WTC11 (cell line): ENCODE measurements around the gene COL19A1. TPM values are rescaled to one million over a fixed set of nuclear protein-coding genes. Genes with fewer than 3 reads are reported as not detected.

ENCODE experiments used
- ATAC-seq: fragments of 200-7000 bp; cut with Tn5 transposase; 2 replicates; pipeline ENCODE4 v1.10.0; 2021; ENCODE audit warnings: mild to moderate bottlenecking, moderate library complexity
- CTCF ChIA-PET: fragments of 300-600 bp; sonication (Branson Sonifier 250); formaldehyde crosslinking; loops from one replicate; lab custom pipeline; 2021; ENCODE audit warnings: antibody characterized with exemption; lab: Charles Lee
- POLR2A ChIA-PET: fragments of 350-600 bp; sonication (Branson Sonifier 250); formaldehyde crosslinking; loops from one replicate; lab custom pipeline; 2021; ENCODE audit warnings: antibody characterized with exemption; lab: Charles Lee
- DNase-seq: peaks from one replicate; pipeline ENCODE4 v3.0.0; 2021; ENCODE audit warnings: low spot score
- H3K27ac Mint-ChIP-seq: 2 replicates; pipeline ENCODE4 v1.8.0; 2021; ENCODE audit warnings: mixed read lengths
- H3K27me3 Mint-ChIP-seq: 2 replicates; pipeline ENCODE4 v1.8.0; 2021; ENCODE audit warnings: low read depth, mild to moderate bottlenecking, moderate library complexity, mixed read lengths
- H3K36me3 Mint-ChIP-seq: 2 replicates; pipeline ENCODE4 v1.8.0; 2021; ENCODE audit warnings: mixed read lengths
- H3K4me1 Mint-ChIP-seq: 2 replicates; pipeline ENCODE4 v1.8.0; 2022; ENCODE audit warnings: mixed read lengths
- H3K4me3 Mint-ChIP-seq: 2 replicates; pipeline ENCODE4 v1.8.0; 2021; ENCODE audit warnings: mild to moderate bottlenecking, moderate library complexity, mixed read lengths
- H3K9me3 Mint-ChIP-seq: 2 replicates; pipeline ENCODE4 v1.8.0; 2021; ENCODE audit warnings: mixed read lengths
- CREM ChIP-seq: sonication (generic); formaldehyde crosslinking; IDR thresholded peaks from 2 replicates; pipeline ENCODE4 v1.8.1; 2022; ENCODE audit warnings: mild to moderate bottlenecking, missing genetic modification reagents, moderate library complexity
- ESRRA ChIP-seq: sonication (generic); formaldehyde crosslinking; IDR thresholded peaks from 2 replicates; pipeline ENCODE4 v1.8.1; 2022; ENCODE audit warnings: mild to moderate bottlenecking, missing genetic modification reagents, borderline replicate concordance
- ETV6 ChIP-seq: sonication (generic); formaldehyde crosslinking; IDR thresholded peaks from 2 replicates; pipeline ENCODE4 v1.8.1; 2022; ENCODE audit warnings: mild to moderate bottlenecking, missing genetic modification reagents
- FOXK1 ChIP-seq: sonication (generic); formaldehyde crosslinking; IDR thresholded peaks from 2 replicates; pipeline ENCODE4 v1.8.0; 2022; ENCODE audit warnings: mild to moderate bottlenecking, moderate library complexity, missing genetic modification reagents
- GABPB1 ChIP-seq: sonication (generic); formaldehyde crosslinking; IDR thresholded peaks from 2 replicates; pipeline ENCODE4 v1.8.1; 2023; ENCODE audit warnings: mild to moderate bottlenecking, missing genetic modification reagents
- GTF2I ChIP-seq: fragments of 250-450 bp; sonication (Bioruptor Pico); conservative IDR thresholded peaks from 2 replicates; pipeline ENCODE4 v1.4.0; 2021; ENCODE audit warnings: mild to moderate bottlenecking
- HMGA2 ChIP-seq: fragments of 250-450 bp; sonication (Bioruptor Pico); IDR thresholded peaks from 2 replicates; pipeline ENCODE4 v1.4.0; 2021; ENCODE audit warnings: mild to moderate bottlenecking, moderate library complexity
- MXD4 ChIP-seq: fragments of 250-450 bp; sonication (Bioruptor Pico); IDR thresholded peaks from 2 replicates; pipeline ENCODE4 v1.8.0; 2021; ENCODE audit warnings: mild to moderate bottlenecking, moderate library complexity, borderline replicate concordance
- NR2C2 ChIP-seq: sonication (generic); formaldehyde crosslinking; IDR thresholded peaks from 2 replicates; pipeline ENCODE4 v1.8.0; 2022; ENCODE audit warnings: mild to moderate bottlenecking, missing genetic modification reagents
- SMAD3 ChIP-seq: sonication (generic); formaldehyde crosslinking; IDR thresholded peaks from 2 replicates; pipeline ENCODE4 v1.8.0; 2022; ENCODE audit warnings: missing genetic modification reagents, mild to moderate bottlenecking, borderline replicate concordance
- SOX15 ChIP-seq: fragments of 250-450 bp; sonication (Bioruptor Pico); IDR thresholded peaks from 2 replicates; pipeline ENCODE4 v1.9.0; 2021; ENCODE audit warnings: mild to moderate bottlenecking
- TCF7 ChIP-seq: sonication (generic); formaldehyde crosslinking; IDR thresholded peaks from 2 replicates; pipeline ENCODE4 v1.8.0; 2022; ENCODE audit warnings: mild to moderate bottlenecking, low read depth, missing genetic modification reagents, moderate library complexity
- ZNF232 ChIP-seq: sonication (generic); formaldehyde crosslinking; IDR thresholded peaks from 2 replicates; pipeline ENCODE4 v1.8.0; 2022; ENCODE audit warnings: mild to moderate bottlenecking, missing genetic modification reagents
- ZNF671 ChIP-seq: fragments of 250-450 bp; sonication (Bioruptor Pico); IDR thresholded peaks from 2 replicates; pipeline ENCODE4 v1.8.0; 2021; ENCODE audit warnings: mild to moderate bottlenecking
- total RNA-seq: library from RNA; stranded (reverse); gene quantifications from 3 replicates; pipeline ENCODE4 v1.2.3, GENCODE V29; 2021
- TF ChIP-seq, protein P1 (sequence below): fragments of 250-450 bp; sonication (Bioruptor Pico); IDR thresholded peaks from 2 replicates; pipeline ENCODE4 v1.9.0; 2021; ENCODE audit warnings: mild to moderate bottlenecking
- TF ChIP-seq, protein P2 (sequence below): sonication (generic); formaldehyde crosslinking; IDR thresholded peaks from 2 replicates; pipeline ENCODE4 v1.8.0; 2023; ENCODE audit warnings: missing genetic modification reagents, mild to moderate bottlenecking, borderline replicate concordance
- TF ChIP-seq, protein P3 (sequence below): sonication (generic); formaldehyde crosslinking; IDR thresholded peaks from 2 replicates; pipeline ENCODE4 v1.8.1; 2023; ENCODE audit warnings: mild to moderate bottlenecking, missing genetic modification reagents, moderate library complexity
- TF ChIP-seq, protein P4 (sequence below): sonication (generic); formaldehyde crosslinking; IDR thresholded peaks from 2 replicates; pipeline ENCODE4 v1.8.1; 2023; ENCODE audit warnings: mild to moderate bottlenecking, missing genetic modification reagents, borderline replicate concordance
- TF ChIP-seq, protein P5 (sequence below): fragments of 250-450 bp; sonication (Bioruptor Pico); IDR thresholded peaks from 2 replicates; pipeline ENCODE4 v1.8.0; 2021; ENCODE audit warnings: mild to moderate bottlenecking
- TF ChIP-seq, protein P6 (sequence below): sonication (generic); formaldehyde crosslinking; conservative IDR thresholded peaks from 2 replicates; pipeline ENCODE4 v1.8.1; 2022; ENCODE audit warnings: mild to moderate bottlenecking, missing genetic modification reagents
- TF ChIP-seq, protein P7 (sequence below): sonication (generic); formaldehyde crosslinking; IDR thresholded peaks from 2 replicates; pipeline ENCODE4 v1.8.0; 2023; ENCODE audit warnings: mild to moderate bottlenecking, missing genetic modification reagents

The COL19A1 gene
- total RNA-seq, 1 experiment from 2014 or later = not detected

DNA sequence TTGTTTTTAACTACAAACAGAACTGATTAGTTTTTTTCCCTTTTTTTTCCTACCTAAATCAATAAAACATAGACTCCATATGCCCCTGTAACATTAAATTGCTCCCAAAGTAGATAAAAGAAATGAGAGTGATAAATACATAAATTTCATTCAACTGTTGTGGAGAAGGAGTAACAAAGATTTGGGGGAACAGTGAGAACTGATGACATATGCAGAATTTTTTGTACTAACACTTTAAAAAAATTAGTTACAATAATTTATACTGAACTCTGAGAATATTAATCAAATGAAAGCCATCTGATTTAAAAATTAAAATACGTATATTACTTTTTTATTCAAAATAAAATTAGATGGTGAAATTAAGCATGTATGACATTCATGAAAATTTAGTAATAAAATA is 195.7 kb downstream of the COL19A1 start:
- POLR2A ChIA-PET = no interaction called here
- no peaks in the 10 kb centered on the region for H3K9me3 Mint-ChIP-seq

DNA sequence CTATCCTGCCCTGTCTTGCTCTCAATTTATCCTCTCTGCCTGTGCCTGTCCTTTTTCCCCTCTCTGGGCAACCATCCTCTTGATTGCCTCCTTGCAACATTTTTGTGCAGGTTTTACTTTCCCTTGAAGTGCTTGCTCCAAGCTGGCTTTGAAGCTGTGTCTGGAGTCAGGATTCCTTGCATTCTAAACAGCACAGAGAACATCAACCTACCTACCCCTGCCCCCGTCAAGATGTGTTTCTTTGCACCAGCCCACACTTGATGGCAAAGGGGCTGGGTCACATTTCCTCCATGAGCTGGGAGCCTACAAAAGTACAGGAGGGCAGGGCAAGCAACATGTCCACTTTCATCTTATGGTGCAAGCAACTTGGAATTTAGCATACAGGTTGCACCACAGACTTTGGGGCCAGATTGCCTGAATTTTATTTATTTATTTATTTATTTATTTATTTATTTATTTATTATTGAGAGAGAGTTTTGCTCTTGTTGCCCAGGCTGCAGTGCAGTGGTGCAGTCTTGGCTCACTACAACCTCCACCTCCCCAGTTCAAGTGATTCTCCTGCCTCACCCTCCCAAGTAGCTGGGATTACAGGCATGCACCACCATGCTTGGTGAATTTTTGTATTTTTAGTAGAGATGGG is 206.3 kb downstream of the COL19A1 start:
- Mint-ChIP-seq H3K36me3 (no peaks in the 10 kb centered on the region), H3K9me3 (no peaks in the 10 kb centered on the region), H3K27ac (peak overlapping the region; percentile 5; the same call in 1 of the 2 replicates), H3K4me1 (peaks cover 5% of the 10 kb centered on the region), H3K27me3 (no peaks in the 10 kb centered on the region), H3K4me3 (no peak overlapping the region)
- POLR2A ChIA-PET = no interaction called here
- ATAC-seq (peak; percentile 69), DNase-seq (no peak)
- CTCF ChIA-PET = no interaction called here
- TF ChIP-seq, protein P1, sequence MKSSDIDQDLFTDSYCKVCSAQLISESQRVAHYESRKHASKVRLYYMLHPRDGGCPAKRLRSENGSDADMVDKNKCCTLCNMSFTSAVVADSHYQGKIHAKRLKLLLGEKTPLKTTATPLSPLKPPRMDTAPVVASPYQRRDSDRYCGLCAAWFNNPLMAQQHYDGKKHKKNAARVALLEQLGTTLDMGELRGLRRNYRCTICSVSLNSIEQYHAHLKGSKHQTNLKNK = no peak
- TF ChIP-seq, protein P2, sequence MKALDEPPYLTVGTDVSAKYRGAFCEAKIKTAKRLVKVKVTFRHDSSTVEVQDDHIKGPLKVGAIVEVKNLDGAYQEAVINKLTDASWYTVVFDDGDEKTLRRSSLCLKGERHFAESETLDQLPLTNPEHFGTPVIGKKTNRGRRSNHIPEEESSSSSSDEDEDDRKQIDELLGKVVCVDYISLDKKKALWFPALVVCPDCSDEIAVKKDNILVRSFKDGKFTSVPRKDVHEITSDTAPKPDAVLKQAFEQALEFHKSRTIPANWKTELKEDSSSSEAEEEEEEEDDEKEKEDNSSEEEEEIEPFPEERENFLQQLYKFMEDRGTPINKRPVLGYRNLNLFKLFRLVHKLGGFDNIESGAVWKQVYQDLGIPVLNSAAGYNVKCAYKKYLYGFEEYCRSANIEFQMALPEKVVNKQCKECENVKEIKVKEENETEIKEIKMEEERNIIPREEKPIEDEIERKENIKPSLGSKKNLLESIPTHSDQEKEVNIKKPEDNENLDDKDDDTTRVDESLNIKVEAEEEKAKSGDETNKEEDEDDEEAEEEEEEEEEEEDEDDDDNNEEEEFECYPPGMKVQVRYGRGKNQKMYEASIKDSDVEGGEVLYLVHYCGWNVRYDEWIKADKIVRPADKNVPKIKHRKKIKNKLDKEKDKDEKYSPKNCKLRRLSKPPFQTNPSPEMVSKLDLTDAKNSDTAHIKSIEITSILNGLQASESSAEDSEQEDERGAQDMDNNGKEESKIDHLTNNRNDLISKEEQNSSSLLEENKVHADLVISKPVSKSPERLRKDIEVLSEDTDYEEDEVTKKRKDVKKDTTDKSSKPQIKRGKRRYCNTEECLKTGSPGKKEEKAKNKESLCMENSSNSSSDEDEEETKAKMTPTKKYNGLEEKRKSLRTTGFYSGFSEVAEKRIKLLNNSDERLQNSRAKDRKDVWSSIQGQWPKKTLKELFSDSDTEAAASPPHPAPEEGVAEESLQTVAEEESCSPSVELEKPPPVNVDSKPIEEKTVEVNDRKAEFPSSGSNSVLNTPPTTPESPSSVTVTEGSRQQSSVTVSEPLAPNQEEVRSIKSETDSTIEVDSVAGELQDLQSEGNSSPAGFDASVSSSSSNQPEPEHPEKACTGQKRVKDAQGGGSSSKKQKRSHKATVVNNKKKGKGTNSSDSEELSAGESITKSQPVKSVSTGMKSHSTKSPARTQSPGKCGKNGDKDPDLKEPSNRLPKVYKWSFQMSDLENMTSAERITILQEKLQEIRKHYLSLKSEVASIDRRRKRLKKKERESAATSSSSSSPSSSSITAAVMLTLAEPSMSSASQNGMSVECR = no peak
- TF ChIP-seq, protein P3, sequence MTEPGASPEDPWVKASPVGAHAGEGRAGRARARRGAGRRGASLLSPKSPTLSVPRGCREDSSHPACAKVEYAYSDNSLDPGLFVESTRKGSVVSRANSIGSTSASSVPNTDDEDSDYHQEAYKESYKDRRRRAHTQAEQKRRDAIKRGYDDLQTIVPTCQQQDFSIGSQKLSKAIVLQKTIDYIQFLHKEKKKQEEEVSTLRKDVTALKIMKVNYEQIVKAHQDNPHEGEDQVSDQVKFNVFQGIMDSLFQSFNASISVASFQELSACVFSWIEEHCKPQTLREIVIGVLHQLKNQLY (CRISPR knock-in tag) = no peak
- TF ChIP-seq CREM (CRISPR knock-in tag) (no peak), SMAD3 (no peak), MXD4 (CRISPR knock-in tag) (no peak), SOX15 (no peak), ZNF232 (CRISPR knock-in tag) (no peak), ETV6 (CRISPR knock-in tag) (no peak), ESRRA (CRISPR knock-in tag) (no peak), HMGA2 (CRISPR knock-in tag) (no peak), TCF7 (CRISPR knock-in tag) (no peak), ZNF671 (CRISPR knock-in tag) (no peak), NR2C2 (CRISPR knock-in tag) (no peak)
- TF ChIP-seq, protein P4, sequence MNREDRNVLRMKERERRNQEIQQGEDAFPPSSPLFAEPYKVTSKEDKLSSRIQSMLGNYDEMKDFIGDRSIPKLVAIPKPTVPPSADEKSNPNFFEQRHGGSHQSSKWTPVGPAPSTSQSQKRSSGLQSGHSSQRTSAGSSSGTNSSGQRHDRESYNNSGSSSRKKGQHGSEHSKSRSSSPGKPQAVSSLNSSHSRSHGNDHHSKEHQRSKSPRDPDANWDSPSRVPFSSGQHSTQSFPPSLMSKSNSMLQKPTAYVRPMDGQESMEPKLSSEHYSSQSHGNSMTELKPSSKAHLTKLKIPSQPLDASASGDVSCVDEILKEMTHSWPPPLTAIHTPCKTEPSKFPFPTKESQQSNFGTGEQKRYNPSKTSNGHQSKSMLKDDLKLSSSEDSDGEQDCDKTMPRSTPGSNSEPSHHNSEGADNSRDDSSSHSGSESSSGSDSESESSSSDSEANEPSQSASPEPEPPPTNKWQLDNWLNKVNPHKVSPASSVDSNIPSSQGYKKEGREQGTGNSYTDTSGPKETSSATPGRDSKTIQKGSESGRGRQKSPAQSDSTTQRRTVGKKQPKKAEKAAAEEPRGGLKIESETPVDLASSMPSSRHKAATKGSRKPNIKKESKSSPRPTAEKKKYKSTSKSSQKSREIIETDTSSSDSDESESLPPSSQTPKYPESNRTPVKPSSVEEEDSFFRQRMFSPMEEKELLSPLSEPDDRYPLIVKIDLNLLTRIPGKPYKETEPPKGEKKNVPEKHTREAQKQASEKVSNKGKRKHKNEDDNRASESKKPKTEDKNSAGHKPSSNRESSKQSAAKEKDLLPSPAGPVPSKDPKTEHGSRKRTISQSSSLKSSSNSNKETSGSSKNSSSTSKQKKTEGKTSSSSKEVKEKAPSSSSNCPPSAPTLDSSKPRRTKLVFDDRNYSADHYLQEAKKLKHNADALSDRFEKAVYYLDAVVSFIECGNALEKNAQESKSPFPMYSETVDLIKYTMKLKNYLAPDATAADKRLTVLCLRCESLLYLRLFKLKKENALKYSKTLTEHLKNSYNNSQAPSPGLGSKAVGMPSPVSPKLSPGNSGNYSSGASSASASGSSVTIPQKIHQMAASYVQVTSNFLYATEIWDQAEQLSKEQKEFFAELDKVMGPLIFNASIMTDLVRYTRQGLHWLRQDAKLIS (CRISPR knock-in tag) = no peak
- TF ChIP-seq, protein P5, sequence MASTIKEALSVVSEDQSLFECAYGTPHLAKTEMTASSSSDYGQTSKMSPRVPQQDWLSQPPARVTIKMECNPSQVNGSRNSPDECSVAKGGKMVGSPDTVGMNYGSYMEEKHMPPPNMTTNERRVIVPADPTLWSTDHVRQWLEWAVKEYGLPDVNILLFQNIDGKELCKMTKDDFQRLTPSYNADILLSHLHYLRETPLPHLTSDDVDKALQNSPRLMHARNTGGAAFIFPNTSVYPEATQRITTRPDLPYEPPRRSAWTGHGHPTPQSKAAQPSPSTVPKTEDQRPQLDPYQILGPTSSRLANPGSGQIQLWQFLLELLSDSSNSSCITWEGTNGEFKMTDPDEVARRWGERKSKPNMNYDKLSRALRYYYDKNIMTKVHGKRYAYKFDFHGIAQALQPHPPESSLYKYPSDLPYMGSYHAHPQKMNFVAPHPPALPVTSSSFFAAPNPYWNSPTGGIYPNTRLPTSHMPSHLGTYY (CRISPR knock-in tag) = no peak

More for the DNA sequence above, 195.7 kb downstream of the COL19A1 start:
- Mint-ChIP-seq H3K4me3 (no peak overlapping the region), H3K27me3 (no peaks in the 10 kb centered on the region), H3K27ac (no peak overlapping the region), H3K36me3 (no peaks in the 10 kb centered on the region), H3K4me1 (no peaks in the 10 kb centered on the region)
- DNase-seq (no peak), ATAC-seq (no peak)
- TF ChIP-seq, protein P1 = no peak
- TF ChIP-seq FOXK1 = no peak
- TF ChIP-seq, protein P6, sequence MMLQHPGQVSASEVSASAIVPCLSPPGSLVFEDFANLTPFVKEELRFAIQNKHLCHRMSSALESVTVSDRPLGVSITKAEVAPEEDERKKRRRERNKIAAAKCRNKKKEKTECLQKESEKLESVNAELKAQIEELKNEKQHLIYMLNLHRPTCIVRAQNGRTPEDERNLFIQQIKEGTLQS (CRISPR knock-in tag) = no peak
- TF ChIP-seq GABPB1 = no peak
- TF ChIP-seq, protein P7, sequence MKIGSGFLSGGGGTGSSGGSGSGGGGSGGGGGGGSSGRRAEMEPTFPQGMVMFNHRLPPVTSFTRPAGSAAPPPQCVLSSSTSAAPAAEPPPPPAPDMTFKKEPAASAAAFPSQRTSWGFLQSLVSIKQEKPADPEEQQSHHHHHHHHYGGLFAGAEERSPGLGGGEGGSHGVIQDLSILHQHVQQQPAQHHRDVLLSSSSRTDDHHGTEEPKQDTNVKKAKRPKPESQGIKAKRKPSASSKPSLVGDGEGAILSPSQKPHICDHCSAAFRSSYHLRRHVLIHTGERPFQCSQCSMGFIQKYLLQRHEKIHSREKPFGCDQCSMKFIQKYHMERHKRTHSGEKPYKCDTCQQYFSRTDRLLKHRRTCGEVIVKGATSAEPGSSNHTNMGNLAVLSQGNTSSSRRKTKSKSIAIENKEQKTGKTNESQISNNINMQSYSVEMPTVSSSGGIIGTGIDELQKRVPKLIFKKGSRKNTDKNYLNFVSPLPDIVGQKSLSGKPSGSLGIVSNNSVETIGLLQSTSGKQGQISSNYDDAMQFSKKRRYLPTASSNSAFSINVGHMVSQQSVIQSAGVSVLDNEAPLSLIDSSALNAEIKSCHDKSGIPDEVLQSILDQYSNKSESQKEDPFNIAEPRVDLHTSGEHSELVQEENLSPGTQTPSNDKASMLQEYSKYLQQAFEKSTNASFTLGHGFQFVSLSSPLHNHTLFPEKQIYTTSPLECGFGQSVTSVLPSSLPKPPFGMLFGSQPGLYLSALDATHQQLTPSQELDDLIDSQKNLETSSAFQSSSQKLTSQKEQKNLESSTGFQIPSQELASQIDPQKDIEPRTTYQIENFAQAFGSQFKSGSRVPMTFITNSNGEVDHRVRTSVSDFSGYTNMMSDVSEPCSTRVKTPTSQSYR (CRISPR knock-in tag) = no peak
- TF ChIP-seq GTF2I (CRISPR knock-in tag) = no peak
- CTCF ChIA-PET = no interaction called here
